HG03064 (cell line): Measurements from ENCODE around the gene IFTAP.
"Not testable (repeated sequence)": the region's sequence is repeated elsewhere in the genome, so short reads cannot be mapped to it uniquely, and the experiment has no call there.

ENCODE experiments used
- ATAC-seq: cut with Tn5 transposase; IDR thresholded peaks from one replicate; pipeline ENCODE4 v1.9.1; 2021; ENCODE audit warnings: low read depth; ENCODE audit not compliant: unreplicated experiment

The IFTAP gene

GRCh38 chr11:36631774-36632173 is 37.5 kb downstream of the IFTAP start:
- ATAC-seq: no peak

- no peak for ATAC-seq
Measured at GRCh38 chr11:36635066-36635862, 41.0 kb downstream of the IFTAP start.

DNA sequence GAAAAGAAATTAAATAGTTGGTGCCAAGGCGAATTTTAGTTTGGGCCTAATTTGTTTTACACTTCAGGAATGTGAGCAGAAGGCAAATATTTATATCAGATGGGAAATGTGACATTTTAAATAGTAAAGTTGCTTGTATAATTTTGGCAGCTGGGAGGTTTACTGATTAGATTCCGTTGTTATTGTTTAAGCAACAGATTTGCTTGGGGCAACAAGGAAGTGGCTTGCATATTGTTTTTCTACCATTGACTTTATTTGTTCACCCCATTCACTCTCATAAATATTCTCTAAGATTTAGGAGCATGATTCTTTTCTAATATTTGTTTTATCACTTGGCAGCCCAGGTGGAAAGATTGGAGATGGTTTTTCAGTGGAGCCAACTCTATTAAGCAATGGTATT is 44.3 kb downstream of the IFTAP start:
- ATAC-seq: no peak

- ATAC-seq: no peak
Measured at GRCh38 chr11:36657610-36658267, 63.4 kb downstream of the IFTAP start.

GRCh38 chr11:36661359-36661758 is 67.1 kb downstream of the IFTAP start:
- not testable (repeated sequence) for ATAC-seq

- no peak for ATAC-seq
Measured at GRCh38 chr11:36672815-36673450, 78.6 kb downstream of the IFTAP start.

DNA sequence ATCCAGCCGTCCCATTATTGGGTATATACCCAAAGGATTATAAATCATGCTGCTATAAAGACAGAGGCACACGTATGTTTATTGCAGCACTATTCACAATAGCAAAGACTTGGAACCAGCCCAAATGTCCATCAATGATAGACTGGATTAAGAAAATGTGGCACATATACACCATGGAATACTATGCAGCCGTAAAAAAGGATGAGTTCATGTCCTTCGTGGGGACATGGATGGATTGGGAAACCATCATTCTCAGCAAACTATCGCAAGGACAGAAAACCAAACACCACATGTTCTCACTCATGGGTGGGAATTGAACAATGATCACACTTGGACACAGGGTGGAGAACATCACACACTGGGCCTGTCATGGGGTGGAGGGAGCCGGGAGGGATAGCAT is 85.2 kb downstream of the IFTAP start:
- not testable (repeated sequence) for ATAC-seq

DNA sequence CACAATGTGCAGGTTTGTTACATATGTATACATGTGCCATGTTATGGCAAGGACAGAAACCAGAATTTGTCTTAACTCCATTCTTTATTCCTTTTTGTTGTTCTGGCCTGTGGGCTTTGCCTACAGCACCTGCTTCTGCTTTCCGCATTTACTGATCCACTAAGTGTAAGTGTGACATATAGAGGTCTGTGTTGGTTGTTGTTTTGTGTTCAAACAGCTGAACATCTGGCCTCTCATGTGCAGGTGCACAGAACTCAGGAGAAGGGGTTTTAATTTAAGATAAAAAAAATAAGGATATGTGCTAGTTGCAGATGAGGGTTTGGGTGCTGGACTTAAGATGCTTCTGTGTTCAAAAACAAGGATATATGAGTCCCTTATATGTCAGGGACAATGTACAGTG is 89.5 kb downstream of the IFTAP start:
- ATAC-seq: no peak

DNA sequence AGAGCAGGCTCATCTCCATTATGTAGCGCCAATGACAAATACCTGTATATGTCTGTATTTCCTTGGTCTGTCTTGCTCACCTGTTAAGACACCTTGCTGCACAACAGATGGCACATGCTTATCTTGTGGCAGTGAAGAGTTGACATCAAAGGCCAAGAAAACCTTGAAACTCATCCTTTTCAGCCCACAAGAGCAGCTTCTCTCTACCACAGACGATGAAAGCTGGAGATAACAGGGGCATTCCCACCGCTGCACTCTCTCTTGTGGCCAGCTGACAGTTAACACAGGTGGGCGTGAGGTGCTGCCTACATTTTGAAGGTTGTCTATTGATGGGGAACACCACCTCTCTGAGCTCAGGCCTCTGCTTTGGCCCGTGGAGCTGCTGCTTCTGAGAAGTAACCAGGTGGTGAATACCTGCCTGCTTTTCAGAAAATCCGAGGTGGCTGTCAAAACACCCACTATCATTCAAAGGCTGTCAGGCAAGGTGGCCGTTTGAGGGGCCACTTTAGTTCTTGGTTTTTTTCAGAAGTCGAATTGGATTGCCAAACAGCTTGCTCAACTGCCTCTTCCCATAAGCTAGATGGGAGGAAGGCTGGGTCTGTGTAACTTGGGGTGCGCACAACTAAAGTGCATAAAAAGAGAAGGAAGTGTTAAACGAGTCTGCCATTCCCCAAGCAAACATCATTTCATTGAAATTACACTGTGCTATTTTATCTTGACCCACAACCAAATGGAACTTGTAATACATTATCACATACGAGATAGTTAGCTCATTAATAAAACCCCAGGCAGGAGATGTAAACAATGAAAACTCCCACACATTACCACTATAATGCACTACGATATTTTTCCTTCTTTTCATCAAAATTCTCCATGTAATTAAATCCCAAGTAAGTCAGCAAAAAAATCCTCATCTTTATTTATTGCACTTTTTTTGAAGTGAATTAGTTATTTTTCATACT is 90.8 kb downstream of the IFTAP start:
- ATAC-seq: no peak

- no peak for ATAC-seq
Measured at GRCh38 chr11:36688132-36688531, 93.8 kb downstream of the IFTAP start.

DNA sequence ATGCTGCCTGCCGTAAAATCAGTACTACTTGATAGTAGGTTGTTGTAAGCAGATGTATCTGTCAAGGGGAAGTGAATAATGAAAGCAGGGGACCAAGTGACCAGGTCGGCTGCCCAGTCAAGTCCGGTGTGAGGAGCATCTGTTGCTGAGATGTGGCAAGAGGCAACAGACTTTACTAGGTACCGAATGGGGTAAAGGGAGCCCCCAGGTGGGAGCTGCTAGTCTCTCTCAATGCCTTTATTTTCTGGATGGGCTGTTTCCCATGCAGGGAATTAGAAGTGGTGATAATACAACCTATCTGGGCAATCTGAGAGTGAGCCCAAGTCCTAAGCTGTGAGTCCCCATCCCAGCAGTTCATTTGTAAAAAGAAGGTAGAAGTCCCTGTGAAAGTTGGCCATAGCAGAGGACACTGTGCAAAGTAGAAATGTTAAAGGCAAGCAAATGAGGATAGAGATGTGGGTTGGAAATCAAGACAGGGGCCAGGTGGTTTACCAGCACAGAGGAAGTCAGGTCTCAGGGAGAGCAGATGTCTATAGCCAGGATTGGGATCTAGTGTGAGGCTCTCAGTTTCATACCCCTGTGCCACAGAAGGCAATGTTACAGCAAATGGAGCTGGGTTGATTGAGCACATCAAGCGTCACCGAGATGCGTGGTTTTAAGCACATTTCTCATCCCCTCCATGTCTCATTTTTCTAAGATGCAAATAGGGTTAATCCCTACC is 94.4 kb downstream of the IFTAP start:
- ATAC-seq: no peak

DNA sequence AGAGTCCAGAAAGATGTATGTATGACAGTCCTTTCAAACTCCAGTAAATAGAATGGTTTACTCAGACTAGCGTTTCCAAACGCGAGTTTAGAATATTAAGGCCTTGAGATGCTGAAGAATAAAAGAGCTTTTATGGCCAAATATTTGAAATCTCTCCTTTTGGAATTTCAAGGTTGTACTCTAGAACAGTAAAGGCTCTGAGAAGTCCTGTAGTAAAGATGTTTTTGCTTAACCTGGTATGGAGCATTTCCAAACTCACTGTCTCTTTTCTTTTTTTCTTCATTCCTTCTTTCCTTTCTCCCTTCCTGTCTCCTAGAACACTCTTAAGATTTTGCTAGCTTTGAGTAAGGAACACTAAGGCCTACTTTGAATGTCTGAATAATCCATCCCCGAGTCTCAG is 95.1 kb downstream of the IFTAP start:
- ATAC-seq: no peak

- no peak for ATAC-seq
Measured at GRCh38 chr11:36692704-36693103, 98.4 kb downstream of the IFTAP start.

DNA sequence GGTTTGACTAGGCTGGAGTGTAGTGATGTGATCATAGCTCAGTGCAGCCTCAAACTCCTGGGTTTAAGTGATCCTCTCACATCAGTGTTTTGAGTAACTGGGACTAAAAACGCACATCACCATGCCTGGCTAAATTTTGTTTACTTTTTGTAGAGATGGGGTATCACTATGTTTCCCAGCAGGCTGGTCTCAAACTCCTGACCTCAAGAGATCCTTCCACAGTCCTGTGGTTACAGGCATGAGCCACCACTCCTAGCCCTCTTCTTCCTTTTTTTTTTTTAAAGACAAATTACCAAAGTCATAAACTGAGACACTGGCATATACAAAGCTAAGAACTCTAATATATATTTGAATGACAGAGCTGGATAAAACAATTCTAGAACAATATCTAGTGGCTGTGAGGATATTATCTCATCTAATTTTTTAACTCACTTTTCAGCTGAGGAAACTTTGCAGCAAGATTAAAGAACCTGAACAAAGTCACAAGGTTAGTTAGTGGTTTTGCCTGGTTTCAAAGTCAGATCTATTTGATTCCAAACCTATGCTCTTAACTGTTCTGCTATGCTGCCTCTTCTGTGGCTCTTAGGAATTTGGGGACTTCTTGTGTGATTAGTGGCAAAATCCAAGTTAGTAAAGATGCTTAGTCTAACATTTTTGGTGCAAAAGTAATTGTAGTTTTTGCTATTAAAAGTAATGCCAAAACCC is 99.0 kb downstream of the IFTAP start:
- ATAC-seq: no peak

DNA sequence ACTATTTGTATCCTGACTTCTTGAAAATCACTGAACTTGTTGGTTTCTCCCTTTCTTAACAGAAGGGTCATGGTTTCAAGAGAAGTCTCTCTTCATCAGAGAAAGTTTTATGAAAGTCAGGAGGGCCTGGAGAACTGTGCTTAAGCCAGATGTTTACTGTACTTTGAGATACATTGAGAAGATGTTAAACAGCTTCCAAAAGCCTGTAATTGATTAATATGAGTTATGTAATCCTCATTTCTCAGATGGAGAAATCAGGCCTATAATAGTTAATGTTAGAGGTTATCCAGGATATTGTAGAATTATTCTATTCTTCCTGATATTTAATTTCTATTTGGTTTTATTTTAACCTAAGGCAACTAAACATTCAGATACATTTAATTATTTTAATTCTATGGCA is 100.8 kb downstream of the IFTAP start:
- no peak for ATAC-seq

- ATAC-seq: no peak
Measured at GRCh38 chr11:36695571-36695970, 101.3 kb downstream of the IFTAP start.

- no peak for ATAC-seq
Measured at GRCh38 chr11:36696550-36696949, 102.2 kb downstream of the IFTAP start.

- no peak for ATAC-seq
Measured at GRCh38 chr11:36699271-36699670, 105.0 kb downstream of the IFTAP start.

DNA sequence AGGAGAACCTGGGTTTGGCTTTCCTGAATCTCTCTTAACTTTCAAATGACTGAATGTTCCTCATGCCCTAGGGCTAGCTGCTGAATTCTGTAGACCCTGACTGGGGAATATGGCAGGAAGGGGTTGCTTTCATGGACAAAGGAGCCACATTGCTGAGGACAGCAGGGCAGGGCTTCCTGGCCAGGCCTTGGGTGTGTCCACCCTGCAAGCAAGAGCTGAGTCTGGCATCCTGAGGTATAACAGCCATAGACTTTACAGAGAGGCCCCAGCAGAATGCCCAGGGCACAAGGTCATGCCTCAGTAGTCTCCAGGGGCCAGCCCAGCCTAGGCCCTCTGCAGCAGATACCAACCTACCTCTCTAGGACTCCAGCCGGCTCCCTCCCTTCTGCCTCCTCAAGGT is 105.9 kb downstream of the IFTAP start:
- ATAC-seq: no peak
